Ureter (tissue), 1 donor: ENCODE measurements around the gene PRKCSH. TPM values are rescaled to one million over a fixed set of nuclear protein-coding genes. Genes with fewer than 3 reads are reported as not detected.
"Not testable (repeated sequence)": the region's sequence is repeated elsewhere in the genome, so short reads cannot be mapped to it uniquely, and the experiment has no call there.

Experiments
- DNase-seq: peaks from one replicate; pipeline ENCODE4 v3.0.0-alpha.2; 2020; ENCODE audit warnings: low spot score
- total RNA-seq: library from RNA; stranded (reverse); gene quantifications from one replicate; pipeline ENCODE4 v1.2.4, GENCODE V29; 2023
- donor health status: DM: yes; HTN: yes; CAD: no.

The PRKCSH gene
- total RNA-seq, 1 donor from 2014 or later, result 267 TPM

GRCh38 chr19:11475343-11475742 lies 39.9 kb downstream of the PRKCSH start:
- not testable (repeated sequence) for DNase-seq

- no peak for DNase-seq
Measured at GRCh38 chr19:11475861-11476260, 40.4 kb downstream of the PRKCSH start.

- no peak for DNase-seq
Measured at GRCh38 chr19:11478167-11479089, 43.0 kb downstream of the PRKCSH start.

- no peak for DNase-seq
Measured at GRCh38 chr19:11479090-11479897, 43.9 kb downstream of the PRKCSH start.

- DNase-seq, result no peak
Measured at GRCh38 chr19:11479898-11480714, 44.7 kb downstream of the PRKCSH start.

GRCh38 chr19:11480715-11481533 lies 45.5 kb downstream of the PRKCSH start, which contains the start of gene ELAVL3:
TSS of gene ELAVL3 (minus strand) at chr19:11481046. CDS start at chr19:11480608, 438 bp downstream.
- no peak for DNase-seq

- peak; percentile 63 for DNase-seq
Measured at GRCh38 chr19:11481534-11482383, 46.3 kb downstream of the PRKCSH start.

- DNase-seq, result peak; percentile 80
Measured at GRCh38 chr19:11482384-11483050, 47.1 kb downstream of the PRKCSH start.

- no peak for DNase-seq
Measured at GRCh38 chr19:11483366-11484111, 48.1 kb downstream of the PRKCSH start.

GRCh38 chr19:11485245-11485837 lies 49.9 kb downstream of the PRKCSH start:
- no peak for DNase-seq

- DNase-seq, result no peak
Measured at GRCh38 chr19:11486661-11487503, 51.4 kb downstream of the PRKCSH start.

- no peak for DNase-seq
Measured at GRCh38 chr19:11489378-11489777, 53.9 kb downstream of the PRKCSH start.

GRCh38 chr19:11494634-11495285 lies 59.3 kb downstream of the PRKCSH start:
- DNase-seq, result no peak

- DNase-seq, result no peak
Measured at GRCh38 chr19:11495481-11495880, 60.0 kb downstream of the PRKCSH start.

GRCh38 chr19:11495885-11496284 lies 60.5 kb downstream of the PRKCSH start:
- DNase-seq, result no peak

GRCh38 chr19:11496391-11497163 lies 61.1 kb downstream of the PRKCSH start:
- DNase-seq, result peak; percentile 64
